Stimulated activated CD4-positive, alpha-beta T cell treated with anti-CD3 and anti-CD28 coated beads, Interleukin-15, amount 100 ng/mL, for 48 hours (primary cell): Measurements from ENCODE around the gene ABCG4.
"Not testable (repeated sequence)": the region's sequence is repeated elsewhere in the genome, so short reads cannot be mapped to it uniquely, and the experiment has no call there.

ENCODE experiments used
- DNase-seq, 2 donors: peaks; one replicate each; pipeline ENCODE4 v3.0.0-alpha.2; 2020; ENCODE audit warnings: low read depth in 2 of 2

ABCG4 gene

DNA sequence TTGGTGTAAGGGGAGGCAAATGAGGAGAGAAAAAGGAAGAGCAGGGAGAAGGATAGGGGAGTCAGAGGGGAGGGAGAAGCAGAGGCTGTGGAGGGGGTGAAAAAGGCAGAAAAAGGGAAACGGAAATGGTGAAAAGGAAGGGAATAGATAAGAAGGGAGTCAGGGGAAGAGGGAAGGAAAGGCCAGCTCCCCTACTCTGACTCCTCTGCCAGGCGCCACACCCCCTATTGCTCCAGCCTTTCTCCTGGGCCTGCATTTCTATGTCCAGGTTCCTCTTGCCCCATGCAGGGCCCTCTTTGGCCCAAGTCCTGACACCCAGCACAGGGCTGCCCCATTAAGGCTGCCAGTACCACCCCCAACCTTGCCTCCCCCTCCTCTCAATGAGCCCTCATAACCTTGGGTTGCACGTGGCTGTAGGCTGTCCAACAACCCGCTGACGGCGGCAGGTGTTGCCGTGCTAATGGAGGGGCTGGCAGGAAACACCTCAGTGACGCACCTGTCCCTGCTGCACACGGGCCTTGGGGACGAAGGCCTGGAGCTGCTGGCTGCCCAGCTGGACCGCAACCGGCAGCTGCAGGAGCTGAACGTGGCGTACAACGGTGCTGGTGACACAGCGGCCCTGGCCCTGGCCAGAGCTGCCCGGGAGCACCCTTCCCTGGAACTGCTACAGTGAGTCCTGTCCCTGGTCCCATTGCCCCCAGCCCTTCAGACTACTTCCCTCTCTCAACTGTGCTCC, 33.0 kb downstream of the ABCG4 start:
- no peak for DNase-seq

GRCh38 chr11:119184399-119184798, 35.5 kb downstream of the ABCG4 start:
- DNase-seq, result not testable (repeated sequence)

DNA sequence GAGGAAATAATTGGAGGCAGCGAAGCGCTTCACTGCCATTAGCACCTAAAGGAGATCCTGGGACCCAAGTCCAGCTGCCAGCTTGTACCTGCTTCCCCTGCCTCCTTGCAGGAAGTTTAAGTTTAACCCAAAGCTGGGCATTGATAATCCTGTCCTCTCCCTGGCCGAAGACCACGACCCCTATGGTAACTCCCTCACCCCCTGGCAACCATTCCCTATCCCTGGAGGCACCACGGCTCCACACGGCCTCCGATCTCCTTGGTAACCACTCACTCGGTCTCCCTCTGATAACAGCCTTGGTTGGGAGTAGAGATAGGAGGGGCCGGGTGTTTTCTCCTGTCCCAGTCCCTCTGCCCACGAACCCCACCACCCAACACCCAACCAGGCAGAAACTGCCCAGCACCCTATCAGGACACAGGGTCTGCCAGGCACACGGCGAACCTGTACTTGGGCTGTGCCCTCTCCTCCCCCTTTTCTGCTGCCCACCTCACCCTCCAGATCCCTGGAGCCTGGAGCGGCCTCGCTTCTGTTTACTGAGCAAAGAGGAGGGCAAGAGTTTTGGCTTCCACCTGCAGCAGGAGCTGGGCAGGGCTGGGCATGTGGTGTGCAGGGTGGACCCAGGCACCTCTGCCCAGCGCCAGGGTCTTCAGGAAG, 37.3 kb downstream of the ABCG4 start:
- no peak for DNase-seq

GRCh38 chr11:119187123-119187892, 38.5 kb downstream of the ABCG4 start:
- DNase-seq, result no peak

GRCh38 chr11:119188067-119188466, 39.2 kb downstream of the ABCG4 start:
- no peak for DNase-seq

- no peak for DNase-seq
Observed at GRCh38 chr11:119188887-119189286, 40.0 kb downstream of the ABCG4 start.

GRCh38 chr11:119189393-119189792, 40.5 kb downstream of the ABCG4 start:
- no peak for DNase-seq

DNA sequence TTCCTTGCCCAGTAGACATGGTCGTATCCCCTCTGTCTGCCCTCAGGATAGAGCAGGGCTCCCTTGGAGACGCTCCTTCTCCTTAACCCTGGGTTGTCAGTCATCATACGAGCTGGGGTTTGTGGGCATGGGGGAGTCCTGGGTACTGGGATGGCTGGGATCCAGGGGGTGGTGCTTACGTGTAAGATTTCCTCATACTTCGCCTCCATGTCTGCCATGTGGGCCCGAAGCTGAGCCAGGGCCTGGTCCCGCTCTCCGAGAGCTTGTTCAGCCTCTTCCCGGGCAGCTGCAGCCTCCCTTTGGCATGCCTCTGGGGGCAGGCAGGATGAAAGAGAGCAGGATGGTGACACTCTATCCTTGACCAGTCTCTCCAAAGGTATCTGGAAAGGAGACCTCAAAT, 41.7 kb downstream of the ABCG4 start:
- no peak for DNase-seq

DNA sequence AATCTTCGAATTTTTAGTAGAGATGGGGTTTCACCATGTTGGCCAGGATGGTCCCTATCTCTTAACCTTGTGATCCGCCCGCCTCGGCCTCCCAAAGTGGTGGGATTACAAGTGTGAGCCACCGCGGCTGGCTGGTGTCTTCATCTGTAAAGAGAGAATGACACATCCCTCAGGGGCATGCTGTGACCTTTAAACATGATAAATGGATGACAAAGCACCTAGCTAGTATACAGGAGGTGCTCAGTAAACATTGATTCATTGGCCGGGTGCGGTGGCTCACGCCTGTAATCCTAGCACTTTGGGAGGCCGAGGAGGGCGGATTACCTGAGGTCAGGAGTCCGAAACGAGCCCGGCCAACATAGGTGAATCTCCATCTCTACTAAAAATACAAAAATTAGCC, 42.4 kb downstream of the ABCG4 start:
- not testable (repeated sequence) for DNase-seq

DNA sequence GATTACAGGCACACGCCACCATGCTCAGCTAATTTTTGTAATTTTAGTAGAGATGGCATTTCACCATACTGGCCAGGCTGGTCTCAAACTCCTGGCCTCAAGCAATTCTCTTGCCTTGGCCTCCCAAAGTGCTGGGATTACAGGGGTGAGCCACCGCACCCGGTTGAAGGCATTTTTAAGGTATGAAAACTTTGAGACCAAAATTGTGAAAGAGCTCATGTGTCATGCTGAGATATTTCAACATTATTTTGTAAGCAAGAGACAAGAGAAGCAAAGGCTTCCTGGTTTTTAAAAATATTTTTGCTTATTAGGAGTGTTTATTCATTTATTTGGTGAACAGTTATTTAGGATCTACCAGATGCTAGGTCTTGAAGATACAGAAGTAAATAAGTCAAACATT, 43.3 kb downstream of the ABCG4 start:
- no peak for DNase-seq

GRCh38 chr11:119193001-119193400, 44.1 kb downstream of the ABCG4 start:
- no peak for DNase-seq

DNA sequence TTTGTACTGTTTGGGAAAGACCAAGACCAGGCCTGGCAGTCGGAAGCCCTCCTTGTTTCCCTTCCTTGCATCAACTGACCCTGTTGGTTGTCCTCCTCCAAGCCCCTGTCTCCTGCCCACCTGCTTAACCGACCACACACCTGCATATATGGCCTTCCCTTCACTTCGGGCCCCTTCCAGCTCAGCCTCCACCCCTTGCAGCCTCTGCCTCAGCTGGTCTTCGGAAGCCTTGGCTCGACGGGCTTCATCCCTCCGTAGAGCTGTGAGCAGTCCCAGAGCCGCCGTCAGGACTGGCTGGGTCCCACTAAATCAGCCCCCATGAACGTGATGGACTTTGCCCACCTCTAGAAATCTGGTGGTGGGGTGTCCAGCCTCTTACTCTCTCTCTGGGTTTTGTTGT, 44.8 kb downstream of the ABCG4 start:
- no peak for DNase-seq

DNA sequence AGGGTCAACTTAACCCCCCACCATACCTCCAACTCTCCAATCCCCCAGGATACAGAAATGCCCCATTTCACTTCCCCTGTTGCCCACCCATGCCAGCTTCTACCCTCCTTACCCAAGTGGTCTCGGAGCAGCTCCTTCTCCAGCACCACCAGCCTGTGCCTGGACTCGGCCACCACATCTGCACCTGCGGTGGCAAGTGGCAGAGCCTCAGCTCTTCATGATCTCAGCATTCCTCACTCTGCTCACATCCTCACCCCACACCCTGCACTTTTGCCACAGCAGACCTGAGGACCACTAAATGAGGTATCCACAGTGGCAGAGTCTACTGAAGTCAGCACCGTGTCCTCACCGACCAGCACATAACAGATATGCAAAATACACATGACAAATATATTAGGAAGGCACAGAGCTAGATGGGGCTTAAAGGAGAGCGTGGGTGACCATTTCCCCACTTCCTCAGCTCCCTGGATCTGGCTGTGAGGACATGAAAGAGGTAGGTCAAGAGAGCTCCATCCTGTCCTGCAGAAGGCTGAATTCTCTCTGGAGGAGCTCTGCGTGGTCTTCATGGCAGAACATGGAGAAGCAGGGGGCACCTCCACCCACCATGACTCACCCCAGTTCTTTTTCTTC, 46.1 kb downstream of the ABCG4 start:
- no peak for DNase-seq

- no peak for DNase-seq
Observed at GRCh38 chr11:119195680-119196079, 46.8 kb downstream of the ABCG4 start.

- DNase-seq, result peak; percentile 44 to 62
Observed at GRCh38 chr11:119196833-119197483, 48.1 kb downstream of the ABCG4 start.

GRCh38 chr11:119198925-119199324, 50.1 kb downstream of the ABCG4 start:
- no peak for DNase-seq

- not testable (repeated sequence) for DNase-seq
Observed at GRCh38 chr11:119201236-119201635, 52.4 kb downstream of the ABCG4 start.

- no peak for DNase-seq
Observed at GRCh38 chr11:119202554-119202953, 53.7 kb downstream of the ABCG4 start.

GRCh38 chr11:119204066-119204465, 55.2 kb downstream of the ABCG4 start:
- DNase-seq, result no peak

GRCh38 chr11:119205080-119205479, 56.2 kb downstream of the ABCG4 start:
- DNase-seq, result no peak

DNA sequence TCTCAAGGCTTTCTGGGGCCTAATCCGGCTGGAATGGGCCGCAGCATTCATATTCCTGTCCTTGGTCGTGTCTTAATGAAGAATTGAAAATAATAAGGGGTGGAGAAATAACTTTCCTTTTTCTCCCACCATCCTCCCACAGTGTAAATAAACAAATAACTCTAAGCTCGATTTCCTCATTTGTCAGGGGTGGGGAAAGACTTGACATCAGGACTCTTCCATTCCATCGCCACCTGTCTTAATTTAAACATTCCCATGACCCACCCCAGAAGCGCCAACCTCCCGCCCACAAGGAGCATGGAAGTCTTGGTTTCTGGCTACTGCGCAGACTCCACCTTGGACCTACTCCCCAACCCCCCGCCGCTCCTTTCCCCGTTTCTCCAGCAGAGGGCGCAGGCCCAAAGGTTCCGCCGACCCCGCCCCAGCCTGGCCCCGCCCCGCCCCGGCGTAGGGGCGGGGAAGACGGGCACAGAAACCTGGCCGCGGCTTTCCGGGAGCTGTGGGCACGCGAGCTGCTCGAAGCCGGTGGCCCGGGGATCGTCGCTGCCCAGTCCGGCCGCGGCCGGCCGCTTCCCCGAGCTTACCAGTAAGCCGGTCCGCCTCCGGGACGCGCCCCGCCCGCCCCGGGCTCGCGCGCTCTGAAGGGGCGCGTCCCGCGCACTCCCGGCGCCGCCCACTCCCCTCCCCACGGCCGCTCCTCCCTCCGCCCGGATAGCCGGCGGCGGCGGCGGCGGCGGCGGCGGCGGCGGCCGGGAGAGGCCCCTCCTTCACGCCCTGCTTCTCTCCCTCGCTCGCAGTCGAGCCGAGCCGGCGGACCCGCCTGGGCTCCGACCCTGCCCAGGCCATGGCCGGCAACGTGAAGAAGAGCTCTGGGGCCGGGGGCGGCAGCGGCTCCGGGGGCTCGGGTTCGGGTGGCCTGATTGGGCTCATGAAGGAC, 57.0 kb downstream of the ABCG4 start, which contains the start of gene CBL:
CBL (plus strand) TSS at position 766 of the 937 bp plus-strand sequence; CDS start at position 845, 79 bp downstream.
- DNase-seq, result peak; percentile 92 to 98
